WTC11 (cell line): ENCODE measurements around the gene SLC12A9. TPM values are rescaled to one million over a fixed set of nuclear protein-coding genes. Genes with fewer than 3 reads are reported as not detected.

Source experiments
- ATAC-seq: fragments of 200-7000 bp; cut with Tn5 transposase; 2 replicates; pipeline ENCODE4 v1.10.0; 2021; ENCODE audit warnings: mild to moderate bottlenecking, moderate library complexity
- CTCF ChIA-PET: fragments of 300-600 bp; sonication (Branson Sonifier 250); formaldehyde crosslinking; loops from one replicate; lab custom pipeline; 2021; ENCODE audit warnings: antibody characterized with exemption; lab: Charles Lee
- POLR2A ChIA-PET: fragments of 350-600 bp; sonication (Branson Sonifier 250); formaldehyde crosslinking; loops from one replicate; lab custom pipeline; 2021; ENCODE audit warnings: antibody characterized with exemption; lab: Charles Lee
- DNase-seq: peaks from one replicate; pipeline ENCODE4 v3.0.0; 2021; ENCODE audit warnings: low spot score
- H3K27ac Mint-ChIP-seq: 2 replicates; pipeline ENCODE4 v1.8.0; 2021; ENCODE audit warnings: mixed read lengths
- H3K27me3 Mint-ChIP-seq: 2 replicates; pipeline ENCODE4 v1.8.0; 2021; ENCODE audit warnings: low read depth, mild to moderate bottlenecking, moderate library complexity, mixed read lengths
- H3K36me3 Mint-ChIP-seq: 2 replicates; pipeline ENCODE4 v1.8.0; 2021; ENCODE audit warnings: mixed read lengths
- H3K4me1 Mint-ChIP-seq: 2 replicates; pipeline ENCODE4 v1.8.0; 2022; ENCODE audit warnings: mixed read lengths
- H3K4me3 Mint-ChIP-seq: 2 replicates; pipeline ENCODE4 v1.8.0; 2021; ENCODE audit warnings: mild to moderate bottlenecking, moderate library complexity, mixed read lengths
- H3K9me3 Mint-ChIP-seq: 2 replicates; pipeline ENCODE4 v1.8.0; 2021; ENCODE audit warnings: mixed read lengths
- EMX1 ChIP-seq: fragments of 250-450 bp; sonication (Bioruptor Pico); IDR thresholded peaks from 2 replicates; pipeline ENCODE4 v1.8.0; 2021; ENCODE audit warnings: mild to moderate bottlenecking
- ETV6 ChIP-seq: sonication (generic); formaldehyde crosslinking; IDR thresholded peaks from 2 replicates; pipeline ENCODE4 v1.8.1; 2022; ENCODE audit warnings: mild to moderate bottlenecking, missing genetic modification reagents
- GRHL2 ChIP-seq: fragments of 250-450 bp; sonication (Bioruptor Pico); IDR thresholded peaks from 2 replicates; pipeline ENCODE4 v1.8.0; 2022; ENCODE audit warnings: mild to moderate bottlenecking, moderate library complexity; ENCODE audit not compliant: insufficient replicate concordance, severe bottlenecking
- JAZF1 ChIP-seq: fragments of 250-450 bp; sonication (Bioruptor Pico); IDR thresholded peaks from 2 replicates; pipeline ENCODE4 v1.9.0; 2021; ENCODE audit warnings: moderate library complexity, mild to moderate bottlenecking, inconsistent platforms
- KAT7 ChIP-seq: sonication (generic); formaldehyde crosslinking; IDR thresholded peaks from 2 replicates; pipeline ENCODE4 v1.8.1; 2023; ENCODE audit warnings: missing genetic modification reagents, mild to moderate bottlenecking, borderline replicate concordance
- MYBL2 ChIP-seq: sonication (generic); formaldehyde crosslinking; IDR thresholded peaks from 2 replicates; pipeline ENCODE4 v1.8.1; 2023; ENCODE audit warnings: mild to moderate bottlenecking, moderate library complexity, missing genetic modification reagents
- NFYB ChIP-seq: sonication (generic); formaldehyde crosslinking; conservative IDR thresholded peaks from 2 replicates; pipeline ENCODE4 v1.8.0; 2022; ENCODE audit warnings: low read depth, missing genetic modification reagents
- NR3C1 ChIP-seq: sonication (generic); formaldehyde crosslinking; conservative IDR thresholded peaks from 2 replicates; pipeline ENCODE4 v1.8.1; 2023; ENCODE audit warnings: low read depth, mild to moderate bottlenecking, missing genetic modification reagents
- PREB ChIP-seq: sonication (generic); formaldehyde crosslinking; IDR thresholded peaks from 2 replicates; pipeline ENCODE4 v1.8.1; 2022; ENCODE audit warnings: mild to moderate bottlenecking, missing genetic modification reagents, moderate library complexity, borderline replicate concordance
- RELA ChIP-seq: sonication (generic); formaldehyde crosslinking; IDR thresholded peaks from 2 replicates; pipeline ENCODE4 v1.8.1; 2022; ENCODE audit warnings: missing genetic modification reagents, mild to moderate bottlenecking, borderline replicate concordance
- RORB ChIP-seq: fragments of 250-450 bp; sonication (Bioruptor Pico); IDR thresholded peaks from 2 replicates; pipeline ENCODE4 v1.9.0; 2021; ENCODE audit warnings: mild to moderate bottlenecking
- SP1 ChIP-seq: sonication (generic); formaldehyde crosslinking; conservative IDR thresholded peaks from 2 replicates; pipeline ENCODE4 v1.8.1; 2022; ENCODE audit warnings: missing genetic modification reagents
- USF2 ChIP-seq: sonication (generic); formaldehyde crosslinking; IDR thresholded peaks from 2 replicates; pipeline ENCODE4 v1.8.1; 2023; ENCODE audit warnings: mild to moderate bottlenecking, missing genetic modification reagents, moderate library complexity
- ZBTB21 ChIP-seq: sonication (generic); formaldehyde crosslinking; IDR thresholded peaks from 2 replicates; pipeline ENCODE4 v1.8.1; 2023; ENCODE audit warnings: mild to moderate bottlenecking, missing genetic modification reagents, borderline replicate concordance
- ZNF121 ChIP-seq: sonication (generic); formaldehyde crosslinking; IDR thresholded peaks from 2 replicates; pipeline ENCODE4 v1.8.0; 2023; ENCODE audit warnings: missing genetic modification reagents
- ZNF263 ChIP-seq: sonication (generic); formaldehyde crosslinking; IDR thresholded peaks from 2 replicates; pipeline ENCODE4 v1.8.1; 2022; ENCODE audit warnings: low read depth, mild to moderate bottlenecking, moderate library complexity, missing genetic modification reagents
- ZNF423 ChIP-seq: fragments of 250-450 bp; sonication (Bioruptor Pico); IDR thresholded peaks from 2 replicates; pipeline ENCODE4 v2.1.2; 2022; ENCODE audit warnings: mild to moderate bottlenecking, moderate library complexity
- total RNA-seq: library from RNA; stranded (reverse); gene quantifications from 3 replicates; pipeline ENCODE4 v1.2.3, GENCODE V29; 2021
- TF ChIP-seq, protein P1 (sequence below): sonication (generic); formaldehyde crosslinking; IDR thresholded peaks from 2 replicates; pipeline ENCODE4 v1.8.1; 2023; ENCODE audit warnings: mild to moderate bottlenecking, missing genetic modification reagents, borderline replicate concordance
- TF ChIP-seq, protein P2 (sequence below): sonication (generic); formaldehyde crosslinking; IDR thresholded peaks from 2 replicates; pipeline ENCODE4 v1.8.1; 2023; ENCODE audit warnings: mild to moderate bottlenecking, missing genetic modification reagents
- TF ChIP-seq, protein P3 (sequence below): fragments of 250-450 bp; sonication (Bioruptor Pico); IDR thresholded peaks from 2 replicates; pipeline ENCODE4 v1.8.0; 2021; ENCODE audit warnings: mild to moderate bottlenecking
- TF ChIP-seq, protein P4 (sequence below): fragments of 250-450 bp; sonication (Bioruptor Pico); conservative IDR thresholded peaks from 2 replicates; pipeline ENCODE4 v1.9.0; 2021; ENCODE audit warnings: mild to moderate bottlenecking

The SLC12A9 gene
- total RNA-seq, 1 experiment from 2014 or later = 39.3 TPM

DNA sequence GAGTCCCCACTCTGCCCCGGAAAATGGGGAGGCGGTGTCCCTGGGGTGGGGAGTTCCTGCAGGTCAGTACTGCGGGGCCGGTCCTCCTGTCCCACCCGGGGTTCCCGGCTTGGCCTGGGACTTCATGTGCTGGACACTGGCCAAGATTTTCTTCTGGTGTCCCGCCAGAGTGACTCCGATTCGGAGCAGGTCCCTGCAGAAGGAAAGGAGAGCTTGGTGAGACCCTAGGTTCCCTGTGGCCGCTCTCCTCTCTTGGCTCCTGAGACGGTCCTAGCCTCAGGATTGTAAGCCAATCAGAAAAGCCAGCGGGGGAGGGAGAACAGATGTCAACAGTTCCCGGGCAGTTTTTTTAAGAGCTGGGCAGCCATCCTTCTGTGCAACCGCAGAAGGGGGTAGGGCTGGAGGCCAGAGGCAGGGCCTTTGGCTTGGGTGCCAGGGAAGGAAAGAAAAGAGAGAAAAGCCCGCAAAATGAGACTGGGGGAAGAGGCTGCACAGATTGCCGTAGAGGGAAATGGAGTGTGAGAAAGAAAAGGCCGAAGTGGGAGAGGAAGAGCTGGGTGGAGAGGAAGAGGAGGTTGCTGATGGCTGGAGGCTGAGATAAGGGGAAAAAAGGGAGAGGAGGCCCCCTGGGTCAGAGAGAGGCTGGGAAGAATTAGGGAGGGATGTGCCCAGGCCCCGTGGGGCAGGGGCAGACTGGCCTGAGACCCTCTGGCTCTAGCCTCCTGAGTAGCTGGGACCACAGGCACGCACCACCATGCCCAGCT lies 48.9 kb upstream of the SLC12A9 start (continued):
- TF ChIP-seq, protein P1, sequence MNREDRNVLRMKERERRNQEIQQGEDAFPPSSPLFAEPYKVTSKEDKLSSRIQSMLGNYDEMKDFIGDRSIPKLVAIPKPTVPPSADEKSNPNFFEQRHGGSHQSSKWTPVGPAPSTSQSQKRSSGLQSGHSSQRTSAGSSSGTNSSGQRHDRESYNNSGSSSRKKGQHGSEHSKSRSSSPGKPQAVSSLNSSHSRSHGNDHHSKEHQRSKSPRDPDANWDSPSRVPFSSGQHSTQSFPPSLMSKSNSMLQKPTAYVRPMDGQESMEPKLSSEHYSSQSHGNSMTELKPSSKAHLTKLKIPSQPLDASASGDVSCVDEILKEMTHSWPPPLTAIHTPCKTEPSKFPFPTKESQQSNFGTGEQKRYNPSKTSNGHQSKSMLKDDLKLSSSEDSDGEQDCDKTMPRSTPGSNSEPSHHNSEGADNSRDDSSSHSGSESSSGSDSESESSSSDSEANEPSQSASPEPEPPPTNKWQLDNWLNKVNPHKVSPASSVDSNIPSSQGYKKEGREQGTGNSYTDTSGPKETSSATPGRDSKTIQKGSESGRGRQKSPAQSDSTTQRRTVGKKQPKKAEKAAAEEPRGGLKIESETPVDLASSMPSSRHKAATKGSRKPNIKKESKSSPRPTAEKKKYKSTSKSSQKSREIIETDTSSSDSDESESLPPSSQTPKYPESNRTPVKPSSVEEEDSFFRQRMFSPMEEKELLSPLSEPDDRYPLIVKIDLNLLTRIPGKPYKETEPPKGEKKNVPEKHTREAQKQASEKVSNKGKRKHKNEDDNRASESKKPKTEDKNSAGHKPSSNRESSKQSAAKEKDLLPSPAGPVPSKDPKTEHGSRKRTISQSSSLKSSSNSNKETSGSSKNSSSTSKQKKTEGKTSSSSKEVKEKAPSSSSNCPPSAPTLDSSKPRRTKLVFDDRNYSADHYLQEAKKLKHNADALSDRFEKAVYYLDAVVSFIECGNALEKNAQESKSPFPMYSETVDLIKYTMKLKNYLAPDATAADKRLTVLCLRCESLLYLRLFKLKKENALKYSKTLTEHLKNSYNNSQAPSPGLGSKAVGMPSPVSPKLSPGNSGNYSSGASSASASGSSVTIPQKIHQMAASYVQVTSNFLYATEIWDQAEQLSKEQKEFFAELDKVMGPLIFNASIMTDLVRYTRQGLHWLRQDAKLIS (CRISPR knock-in tag) = no peak
- no peak for TF ChIP-seq USF2 (CRISPR knock-in tag)
- no peak for TF ChIP-seq EMX1 (CRISPR knock-in tag)
- no peak for TF ChIP-seq RORB (CRISPR knock-in tag)
- TF ChIP-seq NR3C1 (CRISPR knock-in tag) = no peak
- no peak; the same call in 1 of the 2 replicates for TF ChIP-seq NFYB
- no peak for TF ChIP-seq KAT7 (CRISPR knock-in tag)
- TF ChIP-seq SP1 (CRISPR knock-in tag) = no peak
- TF ChIP-seq, protein P2, sequence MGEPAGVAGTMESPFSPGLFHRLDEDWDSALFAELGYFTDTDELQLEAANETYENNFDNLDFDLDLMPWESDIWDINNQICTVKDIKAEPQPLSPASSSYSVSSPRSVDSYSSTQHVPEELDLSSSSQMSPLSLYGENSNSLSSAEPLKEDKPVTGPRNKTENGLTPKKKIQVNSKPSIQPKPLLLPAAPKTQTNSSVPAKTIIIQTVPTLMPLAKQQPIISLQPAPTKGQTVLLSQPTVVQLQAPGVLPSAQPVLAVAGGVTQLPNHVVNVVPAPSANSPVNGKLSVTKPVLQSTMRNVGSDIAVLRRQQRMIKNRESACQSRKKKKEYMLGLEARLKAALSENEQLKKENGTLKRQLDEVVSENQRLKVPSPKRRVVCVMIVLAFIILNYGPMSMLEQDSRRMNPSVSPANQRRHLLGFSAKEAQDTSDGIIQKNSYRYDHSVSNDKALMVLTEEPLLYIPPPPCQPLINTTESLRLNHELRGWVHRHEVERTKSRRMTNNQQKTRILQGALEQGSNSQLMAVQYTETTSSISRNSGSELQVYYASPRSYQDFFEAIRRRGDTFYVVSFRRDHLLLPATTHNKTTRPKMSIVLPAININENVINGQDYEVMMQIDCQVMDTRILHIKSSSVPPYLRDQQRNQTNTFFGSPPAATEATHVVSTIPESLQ (CRISPR knock-in tag) = no peak
- no peak for TF ChIP-seq PREB (CRISPR knock-in tag)

DNA sequence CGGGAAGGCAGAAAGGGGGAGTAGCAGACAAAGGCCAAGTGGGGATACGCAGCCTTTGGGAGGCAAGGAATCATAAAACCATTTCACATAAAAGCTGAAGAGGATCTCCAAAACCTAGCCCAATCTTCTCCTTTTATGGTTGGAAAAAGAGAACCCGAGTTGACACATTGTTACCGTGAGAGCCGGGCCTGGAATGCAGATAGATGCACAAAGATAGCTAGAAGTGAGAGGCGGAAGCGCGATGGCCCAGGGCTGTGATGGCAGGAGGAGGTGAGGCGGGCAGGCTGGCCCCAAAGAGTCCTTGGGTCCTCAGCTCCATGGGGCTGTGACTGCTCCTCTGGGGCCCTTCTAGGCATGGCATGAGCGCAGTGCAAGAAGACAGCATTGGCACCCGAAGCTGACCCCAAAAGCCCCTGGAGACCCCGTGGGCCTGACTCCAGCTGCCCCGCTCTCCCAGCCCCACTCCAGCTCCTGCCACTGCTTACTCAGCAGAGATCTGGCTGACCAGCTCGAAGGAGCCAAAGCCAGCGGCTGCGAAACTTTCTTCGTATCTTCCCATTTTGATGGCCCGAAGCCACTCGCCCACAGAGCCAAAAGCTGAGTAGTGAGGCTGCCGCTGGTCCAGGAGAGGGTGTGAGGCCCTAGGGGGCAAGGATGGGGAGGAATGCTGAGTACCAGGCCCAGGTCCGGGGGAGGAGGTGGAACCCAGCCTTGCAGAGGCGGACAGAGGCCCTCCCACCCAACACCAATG lies 47.7 kb upstream of the SLC12A9 start:
- no peaks in the 10 kb centered on the region for H3K27me3 Mint-ChIP-seq
- H3K4me1 Mint-ChIP-seq = peaks cover 19% of the 10 kb centered on the region
- no peak for ATAC-seq
- POLR2A ChIA-PET = interaction anchor here (1.5 kb wide), 1 partner anchor 70 kb away, joined by 4 read pairs; the partner anchor contains the start of gene SRRT
- DNase-seq = no peak
- CTCF ChIA-PET = interaction anchor here (1.0 to 8.5 kb wide), 3 partner anchors 23 to 171 kb away, joined by 3 to 131 read pairs (median 3); partner anchors contain the start of genes EPHB4 and SLC12A9
- no peak overlapping the region for H3K4me3 Mint-ChIP-seq
- no peaks in the 10 kb centered on the region for H3K9me3 Mint-ChIP-seq
- H3K36me3 Mint-ChIP-seq = peaks cover 63% of the 10 kb centered on the region
- no peak for TF ChIP-seq JAZF1 (CRISPR knock-in tag)
- no peak for TF ChIP-seq ZNF263 (CRISPR knock-in tag)
- TF ChIP-seq ZNF121 = no peak
- TF ChIP-seq, protein P3, sequence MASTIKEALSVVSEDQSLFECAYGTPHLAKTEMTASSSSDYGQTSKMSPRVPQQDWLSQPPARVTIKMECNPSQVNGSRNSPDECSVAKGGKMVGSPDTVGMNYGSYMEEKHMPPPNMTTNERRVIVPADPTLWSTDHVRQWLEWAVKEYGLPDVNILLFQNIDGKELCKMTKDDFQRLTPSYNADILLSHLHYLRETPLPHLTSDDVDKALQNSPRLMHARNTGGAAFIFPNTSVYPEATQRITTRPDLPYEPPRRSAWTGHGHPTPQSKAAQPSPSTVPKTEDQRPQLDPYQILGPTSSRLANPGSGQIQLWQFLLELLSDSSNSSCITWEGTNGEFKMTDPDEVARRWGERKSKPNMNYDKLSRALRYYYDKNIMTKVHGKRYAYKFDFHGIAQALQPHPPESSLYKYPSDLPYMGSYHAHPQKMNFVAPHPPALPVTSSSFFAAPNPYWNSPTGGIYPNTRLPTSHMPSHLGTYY (CRISPR knock-in tag) = no peak
- no peak for TF ChIP-seq GRHL2 (CRISPR knock-in tag)
- TF ChIP-seq, protein P4, sequence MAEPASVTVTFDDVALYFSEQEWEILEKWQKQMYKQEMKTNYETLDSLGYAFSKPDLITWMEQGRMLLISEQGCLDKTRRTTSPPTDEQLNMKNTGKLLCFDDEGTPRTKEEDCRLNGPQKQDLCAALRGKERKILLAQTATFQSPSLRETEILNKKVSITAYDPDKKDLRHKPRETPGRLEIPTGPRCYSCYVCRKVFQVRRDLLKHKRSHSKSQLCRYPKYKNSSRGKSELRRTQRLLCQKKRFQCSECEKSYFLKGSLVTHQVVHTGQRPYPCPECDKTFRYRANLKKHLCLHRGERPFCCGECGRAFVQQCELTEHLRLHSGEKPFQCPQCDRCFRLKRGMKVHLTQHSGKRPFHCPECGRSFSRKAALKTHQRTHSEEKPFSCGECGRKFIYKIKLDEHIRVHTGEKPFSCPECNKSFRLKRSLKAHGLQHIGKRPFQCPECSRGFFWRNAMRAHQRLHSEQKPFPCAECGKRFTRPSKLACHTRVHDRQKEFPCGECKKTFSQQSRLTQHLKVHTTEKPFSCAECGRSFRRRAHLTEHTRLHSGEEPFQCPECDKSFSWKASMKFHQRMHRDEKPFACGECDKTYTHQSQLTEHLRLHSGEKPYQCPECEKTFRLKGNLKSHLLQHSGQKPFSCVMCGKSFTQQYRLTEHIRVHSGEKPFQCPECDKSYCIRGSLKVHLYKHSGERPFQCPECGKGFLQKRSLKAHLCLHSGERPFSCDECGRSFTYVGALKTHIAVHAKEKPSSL (CRISPR knock-in tag) = no peak
- no peak for TF ChIP-seq MYBL2 (CRISPR knock-in tag)
- TF ChIP-seq RORB (CRISPR knock-in tag) = no peak
- TF ChIP-seq ZNF423 (CRISPR knock-in tag) = no peak
- no peak for TF ChIP-seq ZBTB21 (CRISPR knock-in tag)
- TF ChIP-seq ETV6 (CRISPR knock-in tag) = no peak
- TF ChIP-seq RELA (CRISPR knock-in tag) = no peak
- H3K27ac Mint-ChIP-seq = peak overlapping the region; percentile 53; the same call in 1 of the 2 replicates
